ENCODE data around the gene PRDX2.

Gene PRDX2

DNA sequence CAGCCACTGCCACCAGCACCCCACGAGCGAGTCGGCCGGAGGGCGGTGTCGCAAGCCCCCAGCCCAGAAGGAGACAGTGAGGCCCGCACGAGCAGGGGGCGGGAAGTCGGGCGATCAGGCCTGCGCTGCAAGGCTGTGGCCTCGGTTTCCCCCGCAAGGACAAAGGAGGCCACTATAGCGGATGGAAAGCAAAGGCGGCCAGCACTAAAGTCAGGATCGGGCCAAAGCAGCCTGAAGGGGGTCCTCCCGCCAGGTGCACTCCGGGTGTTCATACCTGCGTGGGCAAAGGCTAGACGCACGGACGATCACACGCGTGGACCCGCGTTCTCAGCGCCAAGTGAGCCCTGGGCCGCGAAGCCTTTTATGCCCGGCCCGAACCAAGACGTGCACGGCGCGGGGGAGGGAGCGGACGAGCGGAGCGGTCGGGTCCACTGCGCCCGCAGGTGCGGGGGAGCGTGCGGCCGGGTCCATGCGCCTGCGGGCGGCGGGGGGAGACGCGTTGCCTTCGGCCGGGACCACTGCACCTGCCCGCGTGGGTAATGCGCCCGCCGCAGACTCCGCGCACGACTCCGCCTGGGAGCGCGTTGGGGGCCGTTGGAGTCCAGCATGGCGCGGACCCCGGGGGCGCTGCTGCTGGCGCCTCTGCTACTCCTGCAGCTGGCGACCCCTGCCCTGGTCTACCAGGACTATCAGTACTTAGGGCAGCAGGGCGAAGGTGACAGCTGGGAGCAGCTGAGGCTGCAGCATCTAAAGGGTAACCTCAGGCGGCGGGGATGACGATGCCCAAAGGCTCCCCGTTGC lies at the start of gene PRDX2, which contains the start of gene THSD8:
Gene PRDX2, minus strand, starts transcription at position 335 of the 801 bp plus-strand sequence. CDS start 539 bp downstream, outside the sequence.
Gene THSD8, plus strand, starts transcription at position 604 of the 801 bp plus-strand sequence. Its CDS starts 3 bp downstream, at position 607.
- peak; percentile 75 to 98 (median 86) for DNase-seq
- intact Hi-C loops (cut with DNase I), result loop anchor here (5.0 kb wide), 1 partner anchor 39 kb away; no protein-coding TSS in a partner anchor

DNA sequence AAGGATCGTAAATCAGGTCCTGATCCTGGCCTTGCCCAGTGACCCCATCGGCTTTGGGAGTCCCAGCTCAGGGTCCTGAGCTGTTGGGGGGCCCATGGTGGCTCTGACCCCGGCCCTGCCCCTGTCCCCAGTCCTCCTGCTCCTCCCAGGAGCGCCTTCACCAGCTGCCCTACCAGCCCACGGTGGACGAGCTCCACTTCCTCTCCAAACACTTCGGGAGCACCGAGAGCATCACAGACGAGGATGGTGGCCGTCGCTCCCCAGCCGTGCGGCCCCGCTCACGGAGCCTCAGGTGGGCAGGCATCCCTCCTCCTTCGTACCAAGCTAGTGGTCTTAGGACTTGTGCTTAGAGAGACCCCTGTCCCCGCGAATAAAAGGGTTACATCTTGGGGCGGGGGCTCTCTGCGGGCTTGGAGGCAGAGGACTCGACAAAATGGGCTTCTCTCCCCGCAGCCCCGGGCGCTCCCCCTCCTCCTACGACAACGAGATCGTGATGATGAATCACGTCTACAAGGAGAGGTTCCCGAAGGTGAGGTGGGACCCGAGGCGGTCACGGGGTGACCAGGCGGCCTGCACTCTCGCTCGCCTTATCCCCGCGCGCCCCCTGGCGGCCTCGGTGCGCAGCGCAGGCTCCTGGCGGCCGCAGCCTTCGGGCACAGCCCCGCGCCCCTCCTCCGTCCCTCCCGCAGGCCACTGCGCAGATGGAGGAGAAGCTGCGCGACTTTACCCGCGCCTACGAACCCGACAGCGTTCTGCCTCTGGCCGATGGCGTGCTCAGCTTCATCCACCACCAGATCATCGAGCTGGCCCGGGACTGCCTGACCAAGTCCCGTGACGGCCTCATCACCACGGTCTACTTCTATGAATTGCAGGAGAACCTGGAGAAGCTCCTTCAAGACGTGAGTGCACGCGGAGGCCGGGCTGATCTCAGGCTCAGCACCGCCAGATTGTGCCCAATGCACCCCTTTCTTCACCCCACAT lies 45.8 kb upstream of the PRDX2 start:
- intact Hi-C loops (cut with DNase I), result loop anchor here (5.0 kb wide), 1 partner anchor 70 kb away; the partner anchor contains the start of gene HOOK2
- peak; percentile 74 to 97 (median 86) for DNase-seq

GRCh38 chr19:12846613-12847012 lies 45.0 kb upstream of the PRDX2 start:
- peak in 2 of 10 donors; percentile 70 to 83 for DNase-seq
- intact Hi-C loops (cut with DNase I), result loop anchor here (5.0 kb wide), 1 partner anchor 69 kb away; the partner anchor contains the start of gene HOOK2

DNA sequence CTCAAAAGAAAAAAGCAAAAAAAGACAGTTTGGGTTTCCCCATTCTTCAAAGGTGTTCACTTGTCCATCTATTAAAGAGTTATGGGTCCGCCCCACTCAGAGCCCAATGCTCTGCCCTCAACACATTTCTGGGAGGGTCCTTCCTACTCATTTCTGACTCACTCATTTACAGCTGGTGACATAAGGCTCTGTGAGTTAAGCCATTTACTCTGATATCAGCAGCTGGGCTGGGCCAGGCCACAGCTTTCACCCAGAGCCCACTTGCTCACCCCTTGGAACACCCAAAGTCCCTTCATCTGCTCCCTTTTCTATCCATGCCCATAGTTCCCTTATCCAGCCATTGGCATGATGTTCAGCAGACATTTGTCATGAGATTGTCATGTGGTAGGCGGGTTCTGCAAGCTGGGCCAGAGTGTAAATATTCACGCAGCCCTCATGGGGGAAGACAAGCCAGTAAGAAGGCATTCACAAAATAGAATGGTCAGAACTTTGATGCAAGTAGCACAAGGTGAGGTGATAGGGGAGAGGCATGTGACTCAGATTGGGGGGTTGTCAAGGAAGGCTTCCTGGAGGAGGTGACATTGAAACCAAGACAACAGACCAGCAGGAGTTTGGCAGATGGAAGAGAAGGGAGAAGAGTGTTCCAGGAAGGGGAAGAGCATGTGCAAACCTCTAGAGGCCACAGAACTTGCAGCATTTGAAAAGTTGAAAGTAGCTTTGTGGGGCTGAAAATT lies 42.6 kb upstream of the PRDX2 start:
- DNase-seq, result peak in 1 of 10 donors; percentile 2
- intact Hi-C loops (cut with DNase I), result no loop called here

DNA sequence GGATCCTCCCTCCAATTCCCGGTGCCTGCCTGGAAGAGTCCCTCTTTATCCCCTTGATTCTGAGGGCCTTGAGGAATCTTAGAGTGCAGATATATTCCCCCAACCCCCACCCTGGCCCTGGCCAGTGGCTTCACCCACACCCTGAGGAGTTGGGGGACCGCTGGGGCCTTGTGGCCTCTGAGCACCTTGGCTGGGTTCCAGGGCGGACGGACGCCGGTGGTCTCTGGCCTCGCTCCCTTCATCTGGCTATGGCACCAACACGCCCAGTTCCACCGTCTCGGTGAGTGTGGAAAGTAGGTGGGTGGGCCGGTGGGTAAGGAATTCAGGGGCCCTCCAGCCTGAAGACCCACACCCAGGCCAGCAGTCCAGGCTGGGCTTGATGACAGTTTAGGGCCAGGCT lies 41.7 kb upstream of the PRDX2 start:
- intact Hi-C loops (cut with DNase I), result no loop called here

DNA sequence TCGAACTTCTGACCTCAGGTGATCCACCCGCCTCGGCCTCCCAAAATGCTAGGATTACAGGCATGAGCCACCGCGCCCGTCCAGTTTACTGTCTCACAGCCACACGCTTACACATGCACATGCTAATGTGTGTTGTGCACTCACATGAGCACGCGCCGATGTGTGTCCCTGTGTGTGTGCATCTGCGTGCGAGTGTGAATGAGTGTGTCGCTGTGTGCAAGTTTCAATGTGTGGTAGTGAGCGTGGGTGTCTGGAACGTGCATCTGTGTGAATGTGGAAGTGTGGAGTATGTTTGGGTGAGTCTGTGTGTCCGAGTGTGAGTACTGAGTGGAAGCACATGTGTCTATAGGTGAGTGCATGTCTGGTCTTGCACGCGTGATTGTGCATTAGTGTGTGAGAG lies 40.9 kb upstream of the PRDX2 start:
- DNase-seq, result peak in 1 of 10 donors; percentile 16
- intact Hi-C loops (cut with DNase I), result no loop called here

More for the DNA sequence above, 41.7 kb upstream of the PRDX2 start:
- peak in 2 of 10 donors; percentile 37 to 82 for DNase-seq

- peak in 7 of 10 donors; percentile 19 to 93 (median 60) for DNase-seq
- intact Hi-C loops (cut with DNase I), result no loop called here
Measured at GRCh38 chr19:12841094-12841493, 39.5 kb upstream of the PRDX2 start.

DNA sequence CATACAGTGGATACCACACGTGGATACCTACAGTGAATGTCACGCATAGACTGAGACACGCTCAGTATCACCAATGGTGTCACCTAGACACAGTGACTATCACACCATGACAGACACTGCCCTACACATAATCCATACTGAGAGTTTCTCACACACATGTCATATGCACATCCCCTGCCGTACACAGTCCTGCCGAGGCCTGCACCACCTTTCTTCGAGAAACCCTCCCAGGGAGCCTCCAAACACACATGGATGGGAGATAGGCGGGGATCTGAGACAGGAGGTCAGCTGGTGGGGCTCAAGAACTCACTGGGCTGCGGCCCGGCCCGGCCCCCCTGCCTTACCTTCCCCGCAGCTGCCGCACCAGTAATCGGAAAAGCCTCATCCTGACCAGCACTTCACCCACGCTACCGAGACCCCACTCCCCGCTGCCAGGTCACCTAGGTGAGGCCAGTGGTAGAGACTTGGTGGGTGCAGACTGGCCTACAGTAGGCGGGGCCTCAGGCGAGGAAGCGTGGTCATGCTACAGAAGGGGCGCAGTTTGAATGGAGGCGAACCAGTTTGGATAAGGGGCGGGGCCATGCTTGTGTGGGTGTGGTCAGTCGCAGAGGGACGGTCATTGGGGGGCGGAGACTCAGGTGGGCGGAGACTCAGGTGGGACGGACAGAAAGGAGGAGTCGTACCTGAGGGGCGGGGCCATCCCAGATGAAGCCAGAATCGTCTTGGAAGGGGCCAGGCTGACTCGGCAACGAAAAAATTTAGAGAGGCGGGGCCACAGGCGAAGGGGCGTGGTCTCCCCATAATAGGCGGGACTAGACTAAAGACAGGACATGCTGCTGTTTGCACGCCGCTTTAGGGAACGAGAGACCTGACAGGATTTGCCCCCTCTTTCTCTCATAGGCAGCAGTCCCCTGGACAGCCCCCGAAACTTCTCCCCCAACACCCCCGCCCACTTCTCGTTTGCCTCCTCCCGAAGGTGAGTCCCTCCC lies 38.8 kb upstream of the PRDX2 start:
- intact Hi-C loops (cut with DNase I), result no loop called here

DNA sequence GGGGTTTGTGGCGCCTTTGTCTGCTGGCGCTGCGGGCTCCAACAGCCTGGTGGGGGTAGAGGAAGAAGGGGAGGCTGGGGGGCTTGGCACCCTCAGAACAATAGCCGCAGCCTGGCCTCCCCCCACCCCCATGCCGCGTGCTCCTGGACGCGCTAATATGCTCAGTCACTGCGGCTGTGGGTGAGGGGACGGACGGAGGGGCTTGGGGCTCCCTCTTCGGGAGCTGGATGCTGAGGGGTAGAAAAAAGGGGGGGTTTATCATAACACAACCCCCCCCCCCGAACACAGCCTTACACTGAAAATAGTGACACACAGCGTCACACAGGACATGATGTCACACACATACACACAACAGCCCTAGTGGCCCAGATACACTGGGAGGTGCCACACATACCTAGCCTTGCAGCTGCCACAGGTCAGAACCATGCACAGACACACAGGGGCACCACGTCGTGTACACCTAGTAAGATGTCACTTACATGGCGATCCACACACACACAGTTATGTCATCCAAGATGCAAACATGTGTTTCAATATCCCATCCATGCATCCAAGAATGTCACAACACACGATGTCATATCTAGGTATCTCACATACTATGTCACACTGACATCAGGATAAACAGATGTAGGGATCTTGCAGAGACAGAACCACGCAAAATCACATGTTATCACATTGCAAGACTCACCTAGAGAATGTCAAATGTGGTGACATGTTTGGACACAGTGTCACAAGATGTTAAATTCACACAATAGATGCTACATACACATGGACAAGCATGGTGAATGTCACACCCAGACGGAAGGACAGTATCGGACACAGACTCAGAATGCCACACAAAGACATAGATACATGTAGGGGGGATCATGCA lies 37.5 kb upstream of the PRDX2 start:
- intact Hi-C loops (cut with DNase I), result no loop called here

More for the DNA sequence above, 38.8 kb upstream of the PRDX2 start:
- peak in 8 of 10 donors; percentile 44 to 95 (median 68) for DNase-seq

GRCh38 chr19:12838182-12838885 lies 36.7 kb upstream of the PRDX2 start, which contains the start of gene MAST1:
TSS of gene MAST1 (plus strand) at chr19:12838515. CDS start at chr19:12838573, 58 bp downstream.
- DNase-seq, result peak; percentile 32 to 95 (median 64)
- intact Hi-C loops (cut with DNase I), result no loop called here

More for the DNA sequence above, 37.5 kb upstream of the PRDX2 start:
- peak in 3 of 10 donors; percentile 8 to 61 (median 22) for DNase-seq

DNA sequence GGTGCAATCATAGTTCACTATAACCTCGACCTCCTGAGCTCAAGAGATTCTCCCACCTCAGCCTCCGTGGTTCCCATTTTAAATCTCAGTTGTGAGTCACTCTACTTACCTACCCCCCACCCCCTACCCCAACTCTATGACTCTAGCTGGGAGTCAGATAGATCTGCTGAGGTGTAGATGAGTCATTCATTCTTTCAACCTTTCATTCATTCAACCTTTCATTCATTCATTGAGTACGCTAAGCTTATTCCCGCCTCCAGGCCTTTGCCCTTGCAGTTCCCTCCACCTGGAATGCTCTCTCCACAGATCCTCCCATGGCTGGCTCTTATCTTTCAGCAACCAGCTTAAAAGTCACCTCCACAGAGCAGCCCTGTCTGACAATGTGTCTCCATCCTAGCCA lies 35.6 kb upstream of the PRDX2 start:
- DNase-seq, result peak in 1 of 10 donors; percentile 11
- intact Hi-C loops (cut with DNase I), result no loop called here

DNA sequence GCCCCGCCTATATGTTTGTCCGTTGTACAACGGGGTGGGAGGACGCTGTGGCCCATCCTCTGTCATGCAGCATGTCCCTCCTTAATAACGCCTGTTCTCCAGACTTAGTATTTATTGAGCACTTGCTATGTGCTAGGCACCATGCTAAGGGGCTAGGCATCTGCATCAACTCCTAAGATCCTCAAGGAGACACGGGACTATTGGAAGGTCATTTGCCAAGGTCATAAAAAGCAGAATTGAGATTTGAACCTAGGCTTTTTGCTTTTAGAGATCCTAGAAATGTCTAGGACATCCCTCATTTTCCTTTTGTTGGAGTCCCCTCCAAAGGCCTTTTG lies 34.9 kb upstream of the PRDX2 start:
- intact Hi-C loops (cut with DNase I), result no loop called here
- no peak for DNase-seq

DNA sequence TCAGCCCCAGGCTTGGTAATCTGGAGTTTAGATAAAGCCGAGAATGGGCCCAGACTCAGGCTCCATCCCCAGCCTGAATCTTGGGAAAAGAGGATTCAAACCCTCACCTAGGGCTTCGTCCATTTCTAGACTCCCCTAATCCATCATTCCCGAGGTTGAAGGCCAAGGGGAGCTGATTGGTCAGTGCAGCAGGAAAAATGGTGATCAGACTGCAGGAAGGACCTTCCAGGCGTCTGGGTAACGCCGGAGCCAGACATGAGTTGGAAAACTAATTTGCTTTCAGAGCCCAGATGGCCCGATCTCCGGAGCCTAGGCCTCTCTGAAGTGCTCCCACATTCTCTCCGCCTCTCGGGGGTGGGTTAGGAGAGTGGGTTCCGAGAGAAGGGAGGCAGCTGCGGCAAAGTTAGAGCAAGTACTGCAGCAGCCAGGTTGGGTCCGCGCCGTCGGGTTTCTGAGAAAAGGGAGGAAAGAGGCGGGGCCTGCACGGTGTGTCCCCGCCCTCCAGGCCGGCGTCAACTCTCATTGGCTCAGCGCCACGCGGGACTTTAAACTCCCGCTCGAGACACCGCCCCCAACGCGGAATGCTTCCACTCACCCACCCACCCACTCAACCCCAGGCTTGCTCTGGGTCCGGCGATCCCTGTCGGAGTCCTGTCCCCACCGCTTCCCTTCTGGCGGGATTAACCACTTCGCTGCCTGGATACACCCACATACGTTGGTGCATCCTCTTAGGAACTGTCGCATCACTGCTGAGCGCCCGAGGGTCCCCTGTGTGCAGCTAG lies 33.6 kb upstream of the PRDX2 start:
- DNase-seq, result peak in 8 of 10 donors; percentile 23 to 93 (median 66)
- intact Hi-C loops (cut with DNase I), result no loop called here

DNA sequence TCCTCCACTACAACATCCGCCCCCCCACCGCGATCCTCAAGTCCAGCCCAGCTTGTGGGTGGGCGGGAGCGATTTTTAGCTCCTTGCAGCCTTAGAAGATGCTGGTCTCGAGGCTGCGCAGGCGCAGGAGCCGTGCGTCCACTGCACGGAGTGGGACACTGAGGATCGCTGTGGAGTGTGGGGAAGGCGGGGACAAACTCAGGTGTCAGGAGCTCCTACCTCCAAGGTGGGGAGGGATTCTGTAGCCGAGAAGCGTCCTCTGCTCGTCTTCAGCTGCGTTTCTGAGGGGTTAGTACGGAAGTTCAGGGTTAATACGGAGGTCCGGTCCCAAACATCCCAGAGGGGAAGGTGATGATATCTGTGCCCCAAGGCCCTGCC lies 33.0 kb upstream of the PRDX2 start, which contains the start of gene RTBDN:
Gene RTBDN, minus strand, starts transcription at position 14 of the 378 bp plus-strand sequence. CDS start 4,600 bp downstream, outside the sequence.
- intact Hi-C loops (cut with DNase I), result no loop called here
- peak in 9 of 10 donors; percentile 24 to 95 (median 76) for DNase-seq

DNA sequence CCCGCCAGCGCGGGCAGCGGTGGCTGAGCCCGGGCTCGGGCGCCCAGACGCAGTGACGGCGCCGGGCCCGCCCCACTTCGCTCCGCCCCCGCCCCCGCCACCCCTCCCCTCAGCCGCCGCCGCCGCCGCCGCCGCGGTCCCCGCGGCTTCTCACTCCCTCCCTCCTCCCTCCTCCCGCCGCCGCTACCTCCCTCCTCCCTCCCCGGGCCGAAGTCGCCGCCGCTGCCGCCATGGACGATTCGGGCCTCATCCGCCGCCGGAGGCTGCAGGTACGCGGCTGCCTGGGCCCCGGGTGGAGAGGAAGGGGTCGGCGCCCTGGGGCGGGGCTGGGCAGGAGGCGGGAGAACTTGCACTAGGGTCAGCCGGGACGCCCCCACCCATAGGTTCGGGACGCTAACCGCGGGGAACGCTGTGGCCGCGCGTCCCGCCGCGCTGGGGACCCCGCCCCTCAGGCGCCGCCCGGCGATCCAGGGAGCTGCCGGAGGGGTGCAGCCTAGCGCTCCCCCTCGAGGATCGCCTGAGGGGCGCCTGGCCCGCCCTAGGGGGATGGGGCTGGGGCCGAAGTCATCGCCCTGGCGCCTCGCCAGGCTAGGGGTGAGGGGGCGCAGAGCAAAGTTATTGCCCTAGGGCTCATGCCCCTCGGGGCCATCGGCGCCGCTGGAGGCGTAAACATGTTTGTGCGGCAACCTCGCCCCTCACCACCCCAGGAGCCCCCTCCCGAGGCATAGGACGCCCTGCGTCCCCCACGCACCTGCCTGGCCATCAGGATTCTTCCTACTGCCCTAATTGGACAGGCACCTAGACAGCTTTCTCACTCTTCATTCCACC lies 32.4 kb upstream of the PRDX2 start:
- intact Hi-C loops (cut with DNase I), result no loop called here

More for the DNA sequence above, 32.4 kb upstream of the PRDX2 start:
- DNase-seq, result peak in 6 of 10 donors; percentile 40 to 88 (median 68)

Measured in posterior cingulate gyrus (tissue), 11 donors.